Vagina (tissue), 2 donors: Measurements from ENCODE around the gene SNRNP25. TPM values are rescaled to one million over a fixed set of nuclear protein-coding genes. Genes with fewer than 3 reads are reported as not detected.
"Not testable (repeated sequence)": the region's sequence is repeated elsewhere in the genome, so short reads cannot be mapped to it uniquely, and the experiment has no call there.

Experiments
- DNase-seq, 2 donors: peaks; one replicate each; pipeline ENCODE4 v3.0.0-alpha.2; 2017; ENCODE audit errors: extremely low spot score in 2 of 2
- H3K27ac ChIP-seq: fragments of 200-600 bp; sonication (generic); one replicate; pipeline ENCODE4 v1.5.1; 2019
- H3K27me3 ChIP-seq: fragments of 200-600 bp; sonication (generic); one replicate; pipeline ENCODE4 v1.5.1; 2019
- H3K36me3 ChIP-seq, 2 donors: fragments of 200-600 bp; sonication (generic); one replicate each; pipeline ENCODE4 v1.5.1; 2017 to 2019
- H3K4me1 ChIP-seq: fragments of 200-600 bp; sonication (generic); one replicate; pipeline ENCODE4 v1.5.1; 2019
- H3K4me3 ChIP-seq, 2 donors: fragments of 200-600 bp; sonication (generic); 1 replicate in 1 of 2; 2 replicates in 1 of 2; pipeline ENCODE4 v1.5.1; 2016 to 2019
- H3K9me3 ChIP-seq: fragments of 200-600 bp; sonication (generic); one replicate; pipeline ENCODE4 v1.5.1; 2019
- CTCF ChIP-seq, 3 experiments: fragments of 450-650 bp in 2 of 3; fragments of 200-600 bp in 1 of 3; sonication (generic) in 1 of 3; IDR thresholded peaks; one replicate each; pipeline ENCODE4 v1.5.1; 2017 to 2019; ENCODE audit warnings: antibody characterized with exemption in 3 of 3, mild to moderate bottlenecking in 2 of 3, moderate library complexity in 2 of 3
- POLR2A ChIP-seq, 2 donors: fragments of 450-650 bp; IDR thresholded peaks; one replicate each; pipeline ENCODE4 v1.6.1; 2017; ENCODE audit warnings: antibody characterized with exemption in 2 of 2, mild to moderate bottlenecking in 2 of 2, moderate library complexity in 2 of 2
- POLR2AphosphoS5 ChIP-seq, 2 donors: sonication (generic); formaldehyde crosslinking; IDR thresholded peaks; one replicate each; pipeline ENCODE4 v1.9.0; 2017; ENCODE audit warnings: antibody characterized with exemption in 2 of 2, mild to moderate bottlenecking in 2 of 2, low read depth in 1 of 2; ENCODE audit not compliant: insufficient read depth in 1 of 2
- intact Hi-C: fragments of 100-400 bp; cut with DNase I; formaldehyde crosslinking; loops from one replicate; pipeline ENCODE4 v1.15.1; 2023
- total RNA-seq: library from RNA; depleted of rRNA; stranded (reverse); fragments of >200 nt; gene quantifications from one replicate; pipeline ENCODE4 v1.2.3, GENCODE V29; 2016

SNRNP25 gene
- 15.0 TPM for total RNA-seq

DNA sequence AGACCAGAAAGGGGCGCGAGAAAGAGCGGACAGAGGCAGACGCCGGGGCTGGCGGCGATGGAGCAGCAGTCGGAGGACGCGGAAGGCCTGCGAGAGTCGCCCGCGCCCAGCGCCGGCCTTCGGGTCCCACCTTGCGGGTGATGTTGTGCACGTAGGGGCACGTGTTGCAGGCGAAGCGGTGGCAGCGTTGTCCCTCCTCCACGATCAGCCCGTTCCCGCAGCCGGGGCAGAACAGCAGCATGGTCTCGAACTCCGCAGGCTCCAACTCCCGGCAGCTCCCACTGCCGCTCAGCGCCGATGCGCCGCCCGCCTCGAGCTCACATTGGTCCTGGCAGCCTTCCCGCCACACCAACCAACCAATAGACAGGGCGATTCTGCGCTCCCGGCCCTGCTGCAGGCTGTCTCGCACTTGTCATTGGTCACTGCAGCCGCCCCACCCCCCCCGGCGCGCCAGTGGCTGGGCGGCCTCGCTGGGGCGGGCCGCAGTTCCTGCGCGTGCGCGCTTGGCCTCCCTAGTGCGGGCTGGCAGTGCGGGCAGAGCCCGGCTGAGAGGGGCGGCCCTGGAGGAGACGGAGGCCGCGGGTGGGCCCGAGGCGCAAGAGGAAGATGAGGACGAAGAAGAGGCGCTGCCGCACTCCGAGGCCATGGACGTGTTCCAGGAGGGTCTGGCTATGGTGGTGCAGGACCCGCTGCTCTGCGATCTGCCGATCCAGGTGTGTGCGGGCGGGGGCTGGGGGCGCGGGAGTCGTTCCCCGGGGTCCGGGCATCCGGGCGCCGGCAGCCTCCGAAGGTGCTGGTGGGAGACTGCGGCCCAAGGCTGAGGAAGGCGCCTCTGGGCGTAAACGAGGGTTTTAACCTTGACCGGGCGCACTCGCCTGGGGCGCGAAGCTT lies at the start of gene SNRNP25, which contains the start of gene POLR3K:
Gene SNRNP25 (plus strand): TSS at position 483 of the 891 bp plus-strand sequence. CDS start 189 bp downstream, at position 672.
Gene POLR3K (minus strand): TSS at position 263 of the 891 bp plus-strand sequence. CDS start 22 bp downstream, at position 241.
- TF ChIP-seq POLR2AphosphoS5 (IDR thresholded peaks at IDR 0.05; ENCODE audit: insufficient read depth in 1 of 2, low read depth in 1 of 2), result peak; percentile 47 to 77
- TF ChIP-seq POLR2A (IDR thresholded peaks at IDR 0.05), result peak in 1 of 2 donors; percentile 35
- no peak for TF ChIP-seq CTCF (IDR thresholded peaks at IDR 0.05)
- H3K4me1 ChIP-seq, result peaks cover 20% of the 10 kb centered on the region
- peaks cover 0 to 25% of the 10 kb centered on the region in 2 donors for H3K36me3 ChIP-seq
- H3K27ac ChIP-seq, result peak within 1 kb of the TSS; percentile 73
- peak in 1 of 2 donors; percentile 99 for DNase-seq
- intact Hi-C loops, result no loop called here
- H3K9me3 ChIP-seq, result no peaks in the 10 kb centered on the region
- no peaks in the 10 kb centered on the region for H3K27me3 ChIP-seq
- H3K4me3 ChIP-seq, result peak within 1 kb of the TSS; percentile 72 to 87

- peak in 1 of 2 donors; percentile 85 for DNase-seq
- Histone ChIP-seq H3K4me3 (no peak overlapping the region), H3K27ac (no peak overlapping the region), H3K9me3 (no peaks in the 10 kb centered on the region), H3K27me3 (no peaks in the 10 kb centered on the region), H3K36me3 (no peaks in the 10 kb centered on the region), H3K4me1 (no peaks in the 10 kb centered on the region)
- intact Hi-C loops, result no loop called here
- no peak for TF ChIP-seq POLR2AphosphoS5 (IDR thresholded peaks at IDR 0.05; ENCODE audit: insufficient read depth in 1 of 2, low read depth in 1 of 2)
- no peak for TF ChIP-seq CTCF (IDR thresholded peaks at IDR 0.05)
- TF ChIP-seq POLR2A (IDR thresholded peaks at IDR 0.05), result no peak
Measured at GRCh38 chr16:9903-10665, 43.5 kb upstream of the SNRNP25 start.

DNA sequence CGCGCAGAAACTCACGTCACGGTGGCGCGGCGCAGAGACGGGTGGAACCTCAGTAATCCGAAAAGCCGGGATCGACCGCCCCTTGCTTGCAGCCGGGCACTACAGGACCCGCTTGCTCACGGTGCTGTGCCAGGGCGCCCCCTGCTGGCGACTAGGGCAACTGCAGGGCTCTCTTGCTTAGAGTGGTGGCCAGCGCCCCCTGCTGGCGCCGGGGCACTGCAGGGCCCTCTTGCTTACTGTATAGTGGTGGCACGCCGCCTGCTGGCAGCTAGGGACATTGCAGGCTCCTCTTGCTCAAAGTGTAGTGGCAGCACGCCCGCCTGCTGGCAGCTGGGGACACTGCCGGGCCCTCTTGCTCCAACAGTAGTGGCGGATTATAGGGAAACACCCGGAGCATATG lies 42.9 kb upstream of the SNRNP25 start:
- DNase-seq, H3K36me3 ChIP-seq, intact Hi-C loops, H3K4me1 ChIP-seq, H3K9me3 ChIP-seq, H3K4me3 ChIP-seq, H3K27ac ChIP-seq, H3K27me3 ChIP-seq: not testable (repeated sequence)

GRCh38 chr16:17062-17765 lies 36.4 kb upstream of the SNRNP25 start:
- H3K27me3 ChIP-seq, H3K27ac ChIP-seq, H3K4me3 ChIP-seq, H3K36me3 ChIP-seq, intact Hi-C loops, DNase-seq, H3K4me1 ChIP-seq, H3K9me3 ChIP-seq: not testable (repeated sequence)

- H3K36me3 ChIP-seq, H3K4me3 ChIP-seq, H3K4me1 ChIP-seq, intact Hi-C loops, DNase-seq, H3K27me3 ChIP-seq, H3K9me3 ChIP-seq, H3K27ac ChIP-seq: not testable (repeated sequence)
Measured at GRCh38 chr16:20886-21285, 32.7 kb upstream of the SNRNP25 start.

DNA sequence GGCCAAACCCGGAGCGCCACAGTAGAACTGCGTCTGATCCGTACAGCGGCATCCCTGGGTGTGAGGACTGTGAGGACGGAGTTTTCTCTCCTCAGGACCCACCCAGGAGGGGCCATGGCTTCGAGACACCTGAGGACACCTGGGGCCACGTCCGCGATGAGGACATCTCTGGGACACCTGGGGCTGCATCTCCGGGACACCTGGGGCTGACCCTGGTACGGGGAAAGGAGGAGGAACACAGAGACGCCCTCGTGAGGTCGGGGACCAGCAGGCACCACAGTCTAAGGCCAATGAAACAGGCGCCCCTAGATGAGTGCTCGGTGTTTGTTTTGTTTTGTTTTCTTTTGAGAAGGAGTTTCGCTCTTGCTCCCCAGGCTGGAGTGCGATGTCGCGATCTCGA lies 29.5 kb upstream of the SNRNP25 start:
- H3K9me3 ChIP-seq, H3K27ac ChIP-seq, H3K4me1 ChIP-seq, H3K27me3 ChIP-seq, H3K4me3 ChIP-seq, DNase-seq, intact Hi-C loops, H3K36me3 ChIP-seq: not testable (repeated sequence)

DNA sequence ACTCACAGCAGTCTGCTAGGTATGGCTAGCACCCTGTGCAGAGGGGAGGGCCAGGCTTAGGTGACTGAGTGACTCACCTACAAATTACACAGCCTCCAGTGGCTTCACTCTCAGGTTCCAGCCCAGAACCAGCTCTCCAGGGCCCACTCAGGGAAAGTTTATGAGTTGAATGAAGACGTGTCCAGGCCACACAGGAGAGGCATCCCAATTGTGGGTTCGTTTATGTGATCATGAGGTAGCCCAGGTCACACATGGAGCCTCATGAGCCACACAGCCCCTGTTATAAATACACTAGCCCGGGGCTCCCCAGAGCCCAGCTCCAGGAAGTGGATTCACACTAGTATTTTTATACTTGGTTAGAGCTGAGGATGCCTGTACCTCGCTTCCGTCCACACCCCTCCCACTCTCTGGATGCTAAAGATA lies 27.7 kb upstream of the SNRNP25 start:
- H3K9me3 ChIP-seq, intact Hi-C loops, DNase-seq, H3K36me3 ChIP-seq, H3K27me3 ChIP-seq, H3K4me1 ChIP-seq, H3K4me3 ChIP-seq, H3K27ac ChIP-seq: not testable (repeated sequence)

- H3K4me1 ChIP-seq, H3K27me3 ChIP-seq, H3K9me3 ChIP-seq, intact Hi-C loops, H3K4me3 ChIP-seq, H3K36me3 ChIP-seq, H3K27ac ChIP-seq, DNase-seq: not testable (repeated sequence)
Measured at GRCh38 chr16:30627-31026, 23.0 kb upstream of the SNRNP25 start.

DNA sequence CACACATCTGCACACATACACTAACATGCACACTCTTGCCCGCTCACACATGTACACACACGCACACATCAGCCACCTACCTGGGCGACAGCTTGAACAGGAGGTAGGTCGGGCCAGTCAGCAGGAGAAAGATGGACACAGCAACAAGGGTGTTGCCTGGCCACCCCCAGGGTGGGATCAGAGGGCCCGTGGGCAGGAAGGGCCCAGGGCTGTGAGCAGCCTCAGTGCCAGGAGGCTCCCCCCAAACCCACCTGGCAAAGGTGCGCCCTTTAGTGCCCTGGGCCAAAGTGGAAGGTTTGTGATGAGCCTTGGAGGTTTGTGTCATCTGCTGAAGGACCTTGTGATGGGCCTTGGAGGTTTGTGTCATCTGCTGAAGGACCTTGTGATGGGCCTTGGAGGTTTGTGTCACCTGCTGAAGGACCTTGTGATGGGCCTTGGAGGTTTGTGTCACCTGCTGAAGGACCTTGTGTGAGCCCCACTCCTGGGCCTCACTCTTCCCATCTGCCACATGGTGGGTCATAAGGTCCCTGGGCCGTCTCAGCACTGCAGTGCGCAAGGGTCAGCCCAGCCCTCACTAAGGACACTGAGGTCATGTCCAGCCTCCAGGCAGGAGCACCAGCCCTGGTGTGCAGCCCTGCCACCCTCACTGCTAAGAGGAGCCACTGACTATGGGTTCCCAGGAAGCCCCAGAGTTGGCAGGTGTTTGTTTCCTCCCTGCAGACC lies 20.3 kb upstream of the SNRNP25 start:
- H3K4me1 ChIP-seq, DNase-seq, H3K4me3 ChIP-seq, H3K36me3 ChIP-seq, H3K27me3 ChIP-seq, H3K9me3 ChIP-seq, intact Hi-C loops, H3K27ac ChIP-seq: not testable (repeated sequence)
